A673 (cell line): Measurements from ENCODE around the gene NPW. TPM values are rescaled to one million over a fixed set of nuclear protein-coding genes. Genes with fewer than 3 reads are reported as not detected.

Experiments used
- BruUV-seq: library from RNA; stranded (reverse); fragments of 400-500 nt; replicated peaks from 2 replicates; lab custom pipeline; 2021; lab: Mats Ljungman, UMichigan
- CTCF ChIA-PET: fragments of 300-600 bp; sonication (Branson Sonifier 250); formaldehyde crosslinking; loops from one replicate; lab custom pipeline; 2022; ENCODE audit warnings: antibody characterized with exemption; lab: Charles Lee
- POLR2A ChIA-PET: fragments of 300-600 bp; sonication (Branson Sonifier 250); formaldehyde crosslinking; loops from one replicate; lab custom pipeline; 2022; ENCODE audit warnings: antibody characterized with exemption; ENCODE audit not compliant: low non-redundant PET; lab: Charles Lee
- DNase-seq: peaks from one replicate; pipeline ENCODE4 v3.0.0-alpha.2; 2015; ENCODE audit warnings: low spot score
- H3K27ac ChIP-seq: fragments of 200-600 bp; sonication (generic); 2 replicates; pipeline ENCODE4 v1.5.1; 2016; ENCODE audit warnings: mixed run types, low read depth, mild to moderate bottlenecking, mixed read lengths, antibody characterized with exemption, low read length; ENCODE audit not compliant: poor library complexity, severe bottlenecking
- H3K27me3 ChIP-seq: fragments of 200-600 bp; sonication (generic); replicated peaks from 2 replicates; pipeline ENCODE4 v1.6.1; 2017; ENCODE audit warnings: mixed run types, low read depth, mild to moderate bottlenecking, mixed read lengths, antibody characterized with exemption, low read length; ENCODE audit not compliant: insufficient read depth, poor library complexity
- H3K36me3 ChIP-seq: fragments of 200-600 bp; sonication (generic); 2 replicates; pipeline ENCODE4 v1.6.1; 2016; ENCODE audit warnings: mixed run types, mild to moderate bottlenecking, mixed read lengths, antibody characterized with exemption, low read length; ENCODE audit not compliant: insufficient read depth, poor library complexity, severe bottlenecking
- H3K4me1 ChIP-seq: fragments of 200-600 bp; sonication (generic); 2 replicates; pipeline ENCODE4 v1.6.1; 2017; ENCODE audit warnings: mixed run types, mild to moderate bottlenecking, mixed read lengths, antibody characterized with exemption, low read length; ENCODE audit not compliant: insufficient read depth, poor library complexity, severe bottlenecking
- H3K4me3 ChIP-seq: fragments of 200-600 bp; sonication (generic); 2 replicates; pipeline ENCODE4 v1.5.1; 2016; ENCODE audit warnings: low read depth, mixed run types, mild to moderate bottlenecking, mixed read lengths, low read length; ENCODE audit not compliant: poor library complexity, severe bottlenecking
- H3K9me3 ChIP-seq: fragments of 200-600 bp; sonication (generic); 2 replicates; pipeline ENCODE4 v1.6.1; 2016; ENCODE audit warnings: mixed run types, low read depth, mild to moderate bottlenecking, mixed read lengths, antibody characterized with exemption, low read length; ENCODE audit not compliant: poor library complexity, severe bottlenecking
- CTCF ChIP-seq: fragments of 300-800, 200-600 bp; sonication (generic); conservative IDR thresholded peaks from 2 replicates; pipeline ENCODE4 v1.5.1; 2017; ENCODE audit warnings: low read depth, mild to moderate bottlenecking, antibody characterized with exemption, low read length, moderate library complexity, mixed read lengths
- EZH2 ChIP-seq: fragments of 200-600 bp; sonication (generic); IDR thresholded peaks from 2 replicates; pipeline ENCODE4 v1.6.1; 2017; ENCODE audit warnings: borderline replicate concordance, low read depth, mild to moderate bottlenecking, mixed read lengths, antibody characterized with exemption, low read length; ENCODE audit not compliant: poor library complexity, severe bottlenecking
- intact Hi-C: fragments of 100-400 bp; cut with micrococcal nuclease; formaldehyde crosslinking; loops from one replicate; pipeline ENCODE4 v1.10.0; 2022; ENCODE audit not compliant: unreplicated experiment
- total RNA-seq: library from RNA; stranded (reverse); gene quantifications from 2 replicates; pipeline ENCODE4 v1.2.3, GENCODE V29; 2021

Gene NPW
- total RNA-seq, 1 experiment from 2014 or later: 96.5 TPM

DNA sequence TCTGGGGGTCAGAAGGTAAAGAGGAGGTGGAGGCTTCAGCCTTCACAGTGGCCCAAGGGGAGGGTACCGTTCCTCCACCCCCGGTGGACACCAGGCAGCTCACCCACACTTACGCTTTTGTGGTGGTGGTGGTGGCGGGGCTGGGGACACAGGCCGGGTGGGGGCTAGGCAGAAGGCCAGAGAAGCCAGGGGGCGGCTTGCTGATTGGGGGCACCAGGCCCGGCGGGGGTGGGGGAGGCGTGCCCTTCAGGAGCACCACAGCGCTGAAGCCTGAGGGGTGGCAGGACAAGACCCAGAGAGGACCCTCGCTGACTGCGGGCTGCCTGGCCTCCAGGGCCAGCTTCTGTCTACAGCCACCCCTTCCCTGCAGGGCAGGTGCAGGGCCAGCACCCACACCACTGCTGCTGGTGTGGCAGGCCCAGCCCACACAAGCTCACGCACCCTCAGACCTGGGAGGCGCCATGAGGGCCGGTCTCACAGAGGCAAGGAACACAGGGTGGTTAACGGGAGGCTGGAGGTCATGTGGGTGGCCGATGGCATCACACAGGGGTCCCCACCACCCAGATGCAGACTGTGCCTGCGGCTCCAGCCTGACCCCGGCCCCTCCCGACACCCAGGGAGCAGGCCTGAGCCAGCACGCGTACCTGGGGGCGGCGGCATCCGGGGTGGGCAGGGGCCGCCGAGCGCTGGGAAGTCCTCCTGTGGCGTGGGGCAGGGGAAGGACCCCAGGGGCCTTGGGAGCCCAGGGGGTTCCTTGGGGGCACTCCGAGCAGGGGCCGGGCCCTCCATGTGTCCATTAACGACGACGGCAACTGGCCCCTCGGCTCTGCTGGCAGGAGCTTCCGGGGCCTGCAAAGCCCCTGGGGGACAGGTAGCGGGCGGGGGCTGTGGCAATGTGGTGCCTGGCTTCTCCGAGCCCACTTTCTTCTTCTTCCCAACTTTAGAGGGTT lies 20.5 kb upstream of the NPW start:
- no peak overlapping the region for H3K27ac ChIP-seq
- H3K4me1 ChIP-seq: peaks cover 3% of the 10 kb centered on the region
- intact Hi-C loops: no loop called here
- no TSS peak for BruUV-seq
- H3K27me3 ChIP-seq: no peaks in the 10 kb centered on the region
- DNase-seq: no peak
- ChIA-PET CTCF (interaction anchor here (0.6 kb wide), 1 partner anchor 500 kb away, joined by 3 read pairs; no protein-coding TSS in a partner anchor), POLR2A (no interaction called here)
- peaks cover 63% of the 10 kb centered on the region for H3K36me3 ChIP-seq
- H3K4me3 ChIP-seq: no peak overlapping the region
- no peaks in the 10 kb centered on the region for H3K9me3 ChIP-seq
- TF ChIP-seq EZH2 (no peak), CTCF (no peak)

- no TSS peak for BruUV-seq
- intact Hi-C loops: loop anchor here (10.0 kb wide), 1 partner anchor 215 kb away; the partner anchor contains the start of genes BRICD5 and PGP
- H3K4me1 ChIP-seq: peaks cover 8% of the 10 kb centered on the region
Measured at GRCh38 chr16:1999866-2000514, 19.6 kb upstream of the NPW start.

More at GRCh38 chr16:1999866-2000514, 19.6 kb upstream of the NPW start:
- POLR2A ChIA-PET: no interaction called here
- CTCF ChIA-PET: no interaction called here
- no peak for DNase-seq
- H3K4me3 ChIP-seq: no peak overlapping the region
- no peaks in the 10 kb centered on the region for H3K27me3 ChIP-seq
- H3K9me3 ChIP-seq: no peaks in the 10 kb centered on the region
- TF ChIP-seq CTCF: no peak
- no peak for TF ChIP-seq EZH2
- H3K36me3 ChIP-seq: peaks cover 63% of the 10 kb centered on the region
- no peak overlapping the region for H3K27ac ChIP-seq
